Panc1 (cell line): ENCODE measurements around the gene SPO11. TPM values are rescaled to one million over a fixed set of nuclear protein-coding genes. Genes with fewer than 3 reads are reported as not detected.

Experiments used
- microRNA-seq: library from miRNA; unstranded; fragments of <30 nt; microRNA quantifications from one replicate; pipeline ENCODE4 v1.1.0, GENCODE V29; 2020; ENCODE audit not compliant: unreplicated experiment
- total RNA-seq: library from RNA; stranded (reverse); gene quantifications from one replicate; pipeline ENCODE4 v1.2.1, GENCODE V29; 2021; ENCODE audit not compliant: unreplicated experiment

Gene SPO11
- total RNA-seq, 1 experiment from 2014 or later = not detected

Small RNA genes within 50 kb of the gene (microRNA-seq; reads per million reads assigned to microRNA genes)
- not detected for gene MIR4325

Other genes with a start within 250 kb of the SPO11 start
- gene BMP7, start 63.2 kb upstream of the SPO11 start, total RNA-seq = 11.5 TPM
- gene RAE1, start 21.5 kb downstream of the SPO11 start, total RNA-seq = 34.5 TPM
- 39.9 TPM for gene RBM38, start 61.6 kb downstream of the SPO11 start, total RNA-seq
- 0.05 TPM for gene CTCFL, start 195.3 kb downstream of the SPO11 start, total RNA-seq
- gene PCK1, start 231.3 kb downstream of the SPO11 start, total RNA-seq = 0.21 TPM